GM18511 (cell line): ENCODE data around the gene MBP.
A peak's percentile ranks its signal among the peaks of the same experiment; 100 is the strongest.

Source experiments
- ATAC-seq: cut with Tn5 transposase; IDR thresholded peaks from one replicate; pipeline ENCODE4 v1.9.1; 2021; ENCODE audit warnings: mild to moderate bottlenecking, moderate library complexity; ENCODE audit not compliant: unreplicated experiment

The MBP gene

GRCh38 chr18:77103187-77103850 lies 29.3 kb downstream of the MBP start:
- no peak for ATAC-seq

GRCh38 chr18:77102259-77103040 lies 30.1 kb downstream of the MBP start:
- ATAC-seq = peak; percentile 83

- peak; percentile 64 for ATAC-seq
Measured at GRCh38 chr18:77101410-77102258, 30.9 kb downstream of the MBP start.

GRCh38 chr18:77100751-77101355 lies 31.7 kb downstream of the MBP start:
- ATAC-seq = no peak

GRCh38 chr18:77099485-77100370 lies 32.9 kb downstream of the MBP start:
- ATAC-seq = no peak

- no peak for ATAC-seq
Measured at GRCh38 chr18:77098538-77099174, 33.9 kb downstream of the MBP start.

GRCh38 chr18:77098029-77098428 lies 34.6 kb downstream of the MBP start:
- ATAC-seq = no peak

GRCh38 chr18:77096936-77097886 lies 35.4 kb downstream of the MBP start:
- no peak for ATAC-seq

- no peak for ATAC-seq
Measured at GRCh38 chr18:77095391-77096371, 36.9 kb downstream of the MBP start.

GRCh38 chr18:77093586-77093985 lies 39.0 kb downstream of the MBP start:
- no peak for ATAC-seq

GRCh38 chr18:77093067-77093430 lies 39.5 kb downstream of the MBP start:
- ATAC-seq = no peak

- ATAC-seq = no peak
Measured at GRCh38 chr18:77092104-77093066, 40.2 kb downstream of the MBP start.

- ATAC-seq = no peak
Measured at GRCh38 chr18:77091366-77091765, 41.2 kb downstream of the MBP start.

GRCh38 chr18:77090546-77091174 lies 41.9 kb downstream of the MBP start:
- ATAC-seq = no peak

- no peak for ATAC-seq
Measured at GRCh38 chr18:77089723-77090285, 42.8 kb downstream of the MBP start.
